ENCODE measurements around the gene ENTPD8.

Gene ENTPD8

GRCh38 chr9:137487454-137488326, 46.5 kb upstream of the ENTPD8 start:
- no peak overlapping the region for H3K27ac ChIP-seq (ENCODE audit: poor library complexity, severe bottlenecking)
- no peaks in the 10 kb centered on the region for H3K9me3 ChIP-seq (ENCODE audit: severe bottlenecking)
- H3K27me3 ChIP-seq (ENCODE audit: insufficient read depth, poor library complexity, severe bottlenecking), result no peaks in the 10 kb centered on the region
- no peak overlapping the region for H3K4me3 ChIP-seq (ENCODE audit: severe bottlenecking)
- H3K36me3 ChIP-seq (ENCODE audit: low read depth), result no peaks in the 10 kb centered on the region
- DNase-seq (ENCODE audit: low spot score), result no peak
- ATAC-seq (ENCODE audit: low read depth), result no peak
- no peak for TF ChIP-seq CTCF (IDR thresholded peaks at IDR 0.05; ENCODE audit: poor library complexity, severe bottlenecking)
- H3K4me1 ChIP-seq (ENCODE audit: insufficient read depth, poor library complexity, severe bottlenecking), result no peaks in the 10 kb centered on the region

- TF ChIP-seq CTCF (IDR thresholded peaks at IDR 0.05; ENCODE audit: poor library complexity, severe bottlenecking), result no peak
- Histone ChIP-seq H3K27ac (ENCODE audit: poor library complexity, severe bottlenecking) (no peak overlapping the region), H3K4me3 (ENCODE audit: severe bottlenecking) (no peak overlapping the region), H3K36me3 (ENCODE audit: low read depth) (no peaks in the 10 kb centered on the region), H3K4me1 (ENCODE audit: insufficient read depth, poor library complexity, severe bottlenecking) (peaks cover 8% of the 10 kb centered on the region), H3K9me3 (ENCODE audit: severe bottlenecking) (no peaks in the 10 kb centered on the region), H3K27me3 (ENCODE audit: insufficient read depth, poor library complexity, severe bottlenecking) (no peaks in the 10 kb centered on the region)
- ATAC-seq (ENCODE audit: low read depth), result no peak
- peak; percentile 52 for DNase-seq (ENCODE audit: low spot score)
Observed at GRCh38 chr9:137486545-137487453, 45.6 kb upstream of the ENTPD8 start.

- Histone ChIP-seq H3K9me3 (ENCODE audit: severe bottlenecking) (no peaks in the 10 kb centered on the region), H3K27me3 (ENCODE audit: insufficient read depth, poor library complexity, severe bottlenecking) (no peaks in the 10 kb centered on the region), H3K4me1 (ENCODE audit: insufficient read depth, poor library complexity, severe bottlenecking) (peaks cover 11% of the 10 kb centered on the region), H3K4me3 (ENCODE audit: severe bottlenecking) (no peak overlapping the region), H3K27ac (ENCODE audit: poor library complexity, severe bottlenecking) (no peak overlapping the region), H3K36me3 (ENCODE audit: low read depth) (no peaks in the 10 kb centered on the region)
- DNase-seq (ENCODE audit: low spot score) (no peak), ATAC-seq (ENCODE audit: low read depth) (no peak)
- TF ChIP-seq CTCF (IDR thresholded peaks at IDR 0.05; ENCODE audit: poor library complexity, severe bottlenecking), result no peak
Observed at GRCh38 chr9:137486141-137486490, 45.0 kb upstream of the ENTPD8 start.

- no peaks in the 10 kb centered on the region for H3K36me3 ChIP-seq (ENCODE audit: low read depth)
- no peak overlapping the region for H3K27ac ChIP-seq (ENCODE audit: poor library complexity, severe bottlenecking)
- peaks cover 11% of the 10 kb centered on the region for H3K4me1 ChIP-seq (ENCODE audit: insufficient read depth, poor library complexity, severe bottlenecking)
- TF ChIP-seq CTCF (IDR thresholded peaks at IDR 0.05; ENCODE audit: poor library complexity, severe bottlenecking), result no peak
- no peaks in the 10 kb centered on the region for H3K27me3 ChIP-seq (ENCODE audit: insufficient read depth, poor library complexity, severe bottlenecking)
- no peak for ATAC-seq (ENCODE audit: low read depth)
- no peak overlapping the region for H3K4me3 ChIP-seq (ENCODE audit: severe bottlenecking)
- DNase-seq (ENCODE audit: low spot score), result no peak
- no peaks in the 10 kb centered on the region for H3K9me3 ChIP-seq (ENCODE audit: severe bottlenecking)
Observed at GRCh38 chr9:137485343-137486140, 44.4 kb upstream of the ENTPD8 start.
